Measurements from ENCODE around the gene CNTN4. TPM values are rescaled to one million over a fixed set of nuclear protein-coding genes. Genes with fewer than 3 reads are reported as not detected.

CNTN4 gene
- total RNA-seq, 1 donor from 2014 or later: 48.3 TPM

DNA sequence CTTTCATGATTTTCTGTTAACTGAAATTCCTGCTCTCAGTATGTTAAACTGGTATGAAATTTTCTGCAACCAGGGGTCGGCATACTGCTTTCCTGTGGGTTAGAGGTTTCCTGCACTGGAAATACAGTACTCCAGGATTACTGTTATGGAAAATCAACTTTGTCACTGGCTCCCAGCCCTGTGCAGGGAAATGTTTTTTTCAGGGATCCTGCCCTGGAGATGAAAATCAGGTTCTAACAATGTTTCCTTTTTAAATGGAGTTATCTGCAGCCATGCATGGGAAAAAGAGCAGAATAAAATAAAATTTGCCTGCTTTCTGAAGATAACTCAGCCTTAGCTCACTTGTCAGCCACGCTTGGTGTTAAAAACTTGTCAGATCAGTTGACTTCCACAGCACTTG, 791.1 kb downstream of the CNTN4 start:
- TF ChIP-seq, protein P1, sequence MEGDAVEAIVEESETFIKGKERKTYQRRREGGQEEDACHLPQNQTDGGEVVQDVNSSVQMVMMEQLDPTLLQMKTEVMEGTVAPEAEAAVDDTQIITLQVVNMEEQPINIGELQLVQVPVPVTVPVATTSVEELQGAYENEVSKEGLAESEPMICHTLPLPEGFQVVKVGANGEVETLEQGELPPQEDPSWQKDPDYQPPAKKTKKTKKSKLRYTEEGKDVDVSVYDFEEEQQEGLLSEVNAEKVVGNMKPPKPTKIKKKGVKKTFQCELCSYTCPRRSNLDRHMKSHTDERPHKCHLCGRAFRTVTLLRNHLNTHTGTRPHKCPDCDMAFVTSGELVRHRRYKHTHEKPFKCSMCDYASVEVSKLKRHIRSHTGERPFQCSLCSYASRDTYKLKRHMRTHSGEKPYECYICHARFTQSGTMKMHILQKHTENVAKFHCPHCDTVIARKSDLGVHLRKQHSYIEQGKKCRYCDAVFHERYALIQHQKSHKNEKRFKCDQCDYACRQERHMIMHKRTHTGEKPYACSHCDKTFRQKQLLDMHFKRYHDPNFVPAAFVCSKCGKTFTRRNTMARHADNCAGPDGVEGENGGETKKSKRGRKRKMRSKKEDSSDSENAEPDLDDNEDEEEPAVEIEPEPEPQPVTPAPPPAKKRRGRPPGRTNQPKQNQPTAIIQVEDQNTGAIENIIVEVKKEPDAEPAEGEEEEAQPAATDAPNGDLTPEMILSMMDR (IDR thresholded peaks at IDR 0.05): no peak
- Mint-ChIP-seq H3K27ac (ENCODE audit: unreplicated experiment) (no peak overlapping the region), H3K4me3 (ENCODE audit: unreplicated experiment) (no peak overlapping the region), H3K4me1 (ENCODE audit: unreplicated experiment) (no peaks in the 10 kb centered on the region), H3K9me3 (ENCODE audit: unreplicated experiment) (peaks cover 11% of the 10 kb centered on the region), H3K36me3 (ENCODE audit: unreplicated experiment) (no peaks in the 10 kb centered on the region), H3K27me3 (ENCODE audit: unreplicated experiment) (no peaks in the 10 kb centered on the region)
- DNase-seq (ENCODE audit: extremely low spot score, unreplicated experiment): no peak

DNA sequence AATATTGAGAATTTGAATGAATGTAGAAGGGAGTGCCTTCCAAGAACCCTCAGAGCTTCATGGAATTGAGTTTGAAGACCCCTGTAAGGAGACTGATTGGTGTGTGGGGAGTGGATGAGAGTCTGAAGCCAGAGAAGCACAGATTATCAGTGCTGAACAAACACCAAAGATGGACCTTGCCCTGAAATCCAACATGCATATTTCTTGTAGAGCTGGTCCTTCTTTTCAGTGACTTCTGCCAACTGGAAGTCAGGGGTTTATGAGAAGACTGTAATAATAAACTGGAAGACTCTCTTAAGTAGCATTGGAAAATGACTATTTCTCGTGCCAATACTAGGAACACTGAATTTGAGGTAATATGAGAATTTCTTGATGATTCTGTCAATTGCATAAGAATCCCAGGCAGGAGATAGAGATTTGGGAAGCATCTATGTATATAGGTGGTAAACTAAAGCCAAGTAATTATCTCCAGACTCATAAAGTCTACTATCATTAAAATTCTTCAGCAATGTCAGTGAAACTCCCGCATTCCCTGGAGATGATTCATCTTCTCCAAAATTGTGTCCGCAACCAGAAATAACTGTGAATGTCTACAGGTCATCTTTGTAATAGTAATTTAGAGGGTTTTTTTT, 797.8 kb downstream of the CNTN4 start:
- Mint-ChIP-seq H3K27ac (ENCODE audit: unreplicated experiment) (no peak overlapping the region), H3K4me3 (ENCODE audit: unreplicated experiment) (no peak overlapping the region), H3K4me1 (ENCODE audit: unreplicated experiment) (peaks cover 3% of the 10 kb centered on the region), H3K36me3 (ENCODE audit: unreplicated experiment) (no peaks in the 10 kb centered on the region), H3K27me3 (ENCODE audit: unreplicated experiment) (no peaks in the 10 kb centered on the region), H3K9me3 (ENCODE audit: unreplicated experiment) (peaks cover 14% of the 10 kb centered on the region)
- TF ChIP-seq, protein P1 (IDR thresholded peaks at IDR 0.05): no peak
- no peak for DNase-seq (ENCODE audit: extremely low spot score, unreplicated experiment)

DNA sequence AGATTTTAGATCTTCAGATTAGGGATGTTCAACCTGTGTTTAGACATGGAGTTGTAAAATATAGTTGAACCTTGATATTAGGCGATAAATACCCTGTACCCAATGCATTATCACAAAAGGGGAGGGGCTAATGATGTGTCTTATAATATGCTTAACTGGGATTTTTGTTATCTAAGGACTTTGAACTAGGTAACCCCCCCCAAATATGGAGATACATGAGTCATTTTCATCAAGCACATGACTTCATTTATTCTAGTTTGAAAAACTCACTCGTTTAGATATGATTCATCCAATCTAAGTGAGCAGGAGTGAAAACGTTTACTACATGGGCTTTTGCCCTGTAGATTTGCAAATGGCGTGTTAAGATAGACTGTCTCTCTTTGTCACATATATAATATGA, 799.2 kb downstream of the CNTN4 start:
- Mint-ChIP-seq H3K27ac (ENCODE audit: unreplicated experiment) (no peak overlapping the region), H3K4me1 (ENCODE audit: unreplicated experiment) (peaks cover 3% of the 10 kb centered on the region), H3K36me3 (ENCODE audit: unreplicated experiment) (no peaks in the 10 kb centered on the region), H3K4me3 (ENCODE audit: unreplicated experiment) (no peak overlapping the region), H3K9me3 (ENCODE audit: unreplicated experiment) (peaks cover 11% of the 10 kb centered on the region), H3K27me3 (ENCODE audit: unreplicated experiment) (no peaks in the 10 kb centered on the region)
- DNase-seq (ENCODE audit: extremely low spot score, unreplicated experiment): no peak
- TF ChIP-seq, protein P1 (IDR thresholded peaks at IDR 0.05): no peak

GRCh38 chr3:2898591-2899353, 800.1 kb downstream of the CNTN4 start:
- Mint-ChIP-seq H3K4me1 (ENCODE audit: unreplicated experiment) (peaks cover 3% of the 10 kb centered on the region), H3K27ac (ENCODE audit: unreplicated experiment) (no peak overlapping the region), H3K4me3 (ENCODE audit: unreplicated experiment) (no peak overlapping the region), H3K36me3 (ENCODE audit: unreplicated experiment) (peaks cover 2% of the 10 kb centered on the region), H3K27me3 (ENCODE audit: unreplicated experiment) (no peaks in the 10 kb centered on the region), H3K9me3 (ENCODE audit: unreplicated experiment) (peaks cover 11% of the 10 kb centered on the region)
- DNase-seq (ENCODE audit: extremely low spot score, unreplicated experiment): no peak
- TF ChIP-seq, protein P1 (IDR thresholded peaks at IDR 0.05): no peak

DNA sequence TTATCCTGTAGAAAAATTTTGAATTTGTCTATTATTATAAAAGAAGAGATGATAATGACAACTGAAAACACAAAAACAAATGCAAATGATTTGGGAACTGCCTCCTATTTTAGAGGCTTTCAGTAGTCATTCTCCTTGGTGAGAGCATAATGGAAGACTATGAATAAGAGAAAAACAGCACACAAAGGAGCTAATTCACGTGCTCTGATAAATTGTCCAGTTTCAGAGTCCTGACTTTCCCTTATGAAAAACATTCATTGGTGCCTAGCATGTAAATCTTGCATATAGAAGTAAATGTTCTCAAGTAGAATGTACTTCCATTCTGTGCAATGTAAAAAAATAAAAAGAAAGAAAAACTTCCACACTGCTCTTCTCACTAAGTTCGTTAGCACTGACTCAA, 805.4 kb downstream of the CNTN4 start:
- no peaks in the 10 kb centered on the region for H3K4me1 Mint-ChIP-seq (ENCODE audit: unreplicated experiment)
- H3K27me3 Mint-ChIP-seq (ENCODE audit: unreplicated experiment): no peaks in the 10 kb centered on the region
- TF ChIP-seq, protein P1 (IDR thresholded peaks at IDR 0.05): no peak
- peaks cover 13% of the 10 kb centered on the region for H3K9me3 Mint-ChIP-seq (ENCODE audit: unreplicated experiment)
- no peak for DNase-seq (ENCODE audit: extremely low spot score, unreplicated experiment)
- peaks cover 2% of the 10 kb centered on the region for H3K36me3 Mint-ChIP-seq (ENCODE audit: unreplicated experiment)
- no peak overlapping the region for H3K4me3 Mint-ChIP-seq (ENCODE audit: unreplicated experiment)
- no peak overlapping the region for H3K27ac Mint-ChIP-seq (ENCODE audit: unreplicated experiment)

Data from osteocyte (in vitro differentiated cells).